Bronchial epithelial cell (primary cell): ENCODE results near the gene RIMS3. TPM values are rescaled to one million over a fixed set of nuclear protein-coding genes. Genes with fewer than 3 reads are reported as not detected.

Experiments used
- DNase-seq: peaks from one replicate; pipeline ENCODE4 v3.0.0-alpha.2; 2010; ENCODE audit warnings: low read depth
- FAIRE-seq: peaks from 2 replicates; lab custom pipeline; 2011; peaks lifted over from hg19 to GRCh38; lab: Jason Lieb, UNC
- H3K27me3 ChIP-seq: 2 replicates; pipeline ENCODE4 v1.5.1; 2011; ENCODE audit warnings: low read length; ENCODE audit not compliant: control insufficient read depth, insufficient read depth
- H3K36me3 ChIP-seq: 2 replicates; pipeline ENCODE4 v1.5.1; 2011; ENCODE audit warnings: low read length; ENCODE audit not compliant: control insufficient read depth, insufficient read depth
- H3K4me3 ChIP-seq: 2 replicates; pipeline ENCODE4 v1.5.1; 2011; ENCODE audit warnings: mild to moderate bottlenecking, low read depth, low read length, control low read depth
- CTCF ChIP-seq: IDR thresholded peaks from 2 replicates; pipeline ENCODE4 v1.5.1; 2011; ENCODE audit warnings: mild to moderate bottlenecking, moderate library complexity, low read length, control low read depth, inconsistent platforms; ENCODE audit not compliant: insufficient read depth, severe bottlenecking
- total RNA-seq: library from RNA; depleted of rRNA; stranded (reverse); fragments of >200 nt; gene quantifications from 2 replicates; pipeline ENCODE4 v1.2.1, GENCODE V29; 2014

The RIMS3 gene
- total RNA-seq, 1 donor from 2014 or later: 0.26 TPM

- FAIRE-seq (no peak), DNase-seq (peak; percentile 57)
- H3K4me3 ChIP-seq: no peak overlapping the region
- H3K27me3 ChIP-seq: no peaks in the 10 kb centered on the region
- no peaks in the 10 kb centered on the region for H3K36me3 ChIP-seq
- TF ChIP-seq CTCF: no peak
Observed at GRCh38 chr1:40628903-40629292, 36.6 kb downstream of the RIMS3 start.

GRCh38 chr1:40627987-40628902 lies 37.2 kb downstream of the RIMS3 start:
- peak; percentile 75 for DNase-seq

GRCh38 chr1:40626383-40626770 lies 39.1 kb downstream of the RIMS3 start:
- no peaks in the 10 kb centered on the region for H3K36me3 ChIP-seq
- no peak for TF ChIP-seq CTCF
- DNase-seq (no peak), FAIRE-seq (no peak)
- H3K4me3 ChIP-seq: no peak overlapping the region
- H3K27me3 ChIP-seq: peaks cover 1% of the 10 kb centered on the region

More at GRCh38 chr1:40627987-40628902, 37.2 kb downstream of the RIMS3 start:
- Histone ChIP-seq H3K27me3 (peaks cover 1% of the 10 kb centered on the region), H3K4me3 (no peak overlapping the region), H3K36me3 (no peaks in the 10 kb centered on the region)
- FAIRE-seq: no peak
- TF ChIP-seq CTCF: no peak

- no peak for TF ChIP-seq CTCF
- FAIRE-seq (no peak), DNase-seq (peak; percentile 49)
- H3K36me3 ChIP-seq: no peaks in the 10 kb centered on the region
- peaks cover 1% of the 10 kb centered on the region for H3K27me3 ChIP-seq
- H3K4me3 ChIP-seq: no peak overlapping the region
Observed at GRCh38 chr1:40625476-40626382, 39.8 kb downstream of the RIMS3 start.

GRCh38 chr1:40625076-40625475 lies 40.4 kb downstream of the RIMS3 start:
- peak; percentile 76 for FAIRE-seq
- DNase-seq: peak; percentile 30
- Histone ChIP-seq H3K4me3 (no peak overlapping the region), H3K27me3 (peaks cover 1% of the 10 kb centered on the region), H3K36me3 (no peaks in the 10 kb centered on the region)
- TF ChIP-seq CTCF: peak; percentile 62
